HEK293 (cell line): ENCODE measurements around the gene POLR3B.

Source experiments
- CTCF ChIA-PET: fragments of 350-600 bp; formaldehyde crosslinking; extraction: SDS; loops from one replicate; lab custom pipeline; 2021; ENCODE audit warnings: antibody characterized with exemption; lab: Yijun Ruan, JAX
- POLR2A ChIA-PET: fragments of 300-600 bp; formaldehyde crosslinking; extraction: SDS; loops from one replicate; lab custom pipeline; 2020; ENCODE audit warnings: antibody characterized with exemption, inconsistent platforms; lab: Yijun Ruan, JAX
- H3K27ac ChIP-seq: fragments of 200-500 bp; sonication (Bioruptor generic); 2 replicates; pipeline ENCODE4 v1.5.1; 2014; ENCODE audit warnings: low read depth, low read length, control low read depth, inconsistent platforms; ENCODE audit errors: extremely low read depth
- H3K36me3 ChIP-seq, 2 experiments: fragments of 200-500 bp in 1 of 2; sonication (Bioruptor generic) in 1 of 2; 1 replicate in 1 of 2; 2 replicates in 1 of 2; pipeline ENCODE4 v1.5.1; 2014 to 2017; ENCODE audit warnings: inconsistent platforms in 2 of 2, low read length in 2 of 2; ENCODE audit not compliant: control insufficient read depth in 2 of 2, insufficient read depth in 1 of 2
- H3K4me1 ChIP-seq: fragments of 200-500 bp; sonication (Bioruptor generic); 2 replicates; pipeline ENCODE4 v1.5.1; 2014; ENCODE audit warnings: mild to moderate bottlenecking, low read length, inconsistent platforms; ENCODE audit not compliant: control insufficient read depth, insufficient read depth
- H3K4me3 ChIP-seq: 2 replicates; pipeline ENCODE4 v1.5.1; 2011; ENCODE audit warnings: low read depth, mild to moderate bottlenecking, control low read depth, low read length, moderate library complexity
- H3K9me3 ChIP-seq: fragments of 200-500 bp; sonication (Bioruptor generic); 2 replicates; pipeline ENCODE4 v1.5.1; 2014; ENCODE audit warnings: low read depth, low read length, inconsistent platforms; ENCODE audit not compliant: control insufficient read depth, insufficient read depth
- ATF2 ChIP-seq: fragments of 450-650 bp; formaldehyde crosslinking; IDR thresholded peaks from 2 replicates; pipeline ENCODE4 v1.5.1; 2016; ENCODE audit warnings: missing biosample characterization, missing genetic modification characterization, low read depth
- CTCF ChIP-seq: fragments of 450-650 bp; formaldehyde crosslinking; IDR thresholded peaks from 2 replicates; pipeline ENCODE4 v1.5.1; 2016; ENCODE audit warnings: missing biosample characterization, missing genetic modification characterization
- FEZF1 ChIP-seq: fragments of 450-650 bp; formaldehyde crosslinking; IDR thresholded peaks from 2 replicates; pipeline ENCODE4 v1.5.1; 2016; ENCODE audit warnings: missing biosample characterization, missing genetic modification characterization
- SCRT2 ChIP-seq: fragments of 450-650 bp; formaldehyde crosslinking; IDR thresholded peaks from 2 replicates; pipeline ENCODE4 v1.5.1; 2016; ENCODE audit warnings: missing biosample characterization, missing genetic modification characterization
- SP2 ChIP-seq: fragments of 450-650 bp; formaldehyde crosslinking; IDR thresholded peaks from 2 replicates; pipeline ENCODE4 v1.5.1; 2016; ENCODE audit warnings: missing biosample characterization, missing genetic modification characterization
- TRIM28 ChIP-seq: IDR thresholded peaks from 2 replicates; pipeline ENCODE4 v1.6.1; 2011; ENCODE audit warnings: low read length, control low read depth, borderline replicate concordance
- YY2 ChIP-seq: fragments of 450-650 bp; formaldehyde crosslinking; IDR thresholded peaks from 2 replicates; pipeline ENCODE4 v1.5.1; 2016; ENCODE audit warnings: missing biosample characterization, missing genetic modification characterization
- ZBTB10 ChIP-seq: fragments of 450-650 bp; formaldehyde crosslinking; IDR thresholded peaks from 2 replicates; pipeline ENCODE4 v1.5.1; 2016; ENCODE audit warnings: missing biosample characterization, missing genetic modification characterization
- ZNF16 ChIP-seq: fragments of 450-650 bp; formaldehyde crosslinking; IDR thresholded peaks from 2 replicates; pipeline ENCODE4 v1.5.1; 2016; ENCODE audit warnings: low read depth, missing biosample characterization, missing genetic modification characterization
- ZNF223 ChIP-seq: fragments of 450-650 bp; formaldehyde crosslinking; IDR thresholded peaks from 2 replicates; pipeline ENCODE4 v1.5.1; 2016; ENCODE audit warnings: missing biosample characterization, missing genetic modification characterization
- ZNF302 ChIP-seq: fragments of 450-650 bp; formaldehyde crosslinking; IDR thresholded peaks from 2 replicates; pipeline ENCODE4 v1.5.1; 2016; ENCODE audit warnings: missing biosample characterization, missing genetic modification characterization, low read depth
- ZNF350 ChIP-seq: fragments of 450-650 bp; formaldehyde crosslinking; IDR thresholded peaks from 2 replicates; pipeline ENCODE4 v1.5.0; 2017; ENCODE audit warnings: missing biosample characterization, mild to moderate bottlenecking, missing genetic modification characterization
- ZNF354C ChIP-seq: fragments of 450-650 bp; formaldehyde crosslinking; IDR thresholded peaks from 2 replicates; pipeline ENCODE4 v1.5.1; 2016; ENCODE audit warnings: missing biosample characterization, missing genetic modification characterization, low read depth, borderline replicate concordance
- ZNF433 ChIP-seq: fragments of 450-650 bp; formaldehyde crosslinking; IDR thresholded peaks from 2 replicates; pipeline ENCODE4 v1.5.1; 2016; ENCODE audit warnings: missing biosample characterization, missing genetic modification characterization, low read depth
- ZNF473 ChIP-seq: fragments of 450-650 bp; formaldehyde crosslinking; IDR thresholded peaks from 2 replicates; pipeline ENCODE4 v1.5.1; 2017; ENCODE audit warnings: missing biosample characterization, missing genetic modification characterization
- ZNF488 ChIP-seq: fragments of 450-650 bp; formaldehyde crosslinking; IDR thresholded peaks from 2 replicates; pipeline ENCODE4 v1.5.1; 2016; ENCODE audit warnings: missing biosample characterization, missing genetic modification characterization
- ZNF560 ChIP-seq: fragments of 450-650 bp; formaldehyde crosslinking; IDR thresholded peaks from 2 replicates; pipeline ENCODE4 v1.5.1; 2017; ENCODE audit warnings: missing biosample characterization, missing genetic modification characterization, borderline replicate concordance
- ZNF623 ChIP-seq: fragments of 450-650 bp; formaldehyde crosslinking; IDR thresholded peaks from 2 replicates; pipeline ENCODE4 v1.5.1; 2016; ENCODE audit warnings: missing biosample characterization, missing genetic modification characterization
- ZNF660 ChIP-seq: fragments of 450-650 bp; IDR thresholded peaks from 2 replicates; pipeline ENCODE4 v1.5.1; 2018; ENCODE audit warnings: missing biosample characterization, mild to moderate bottlenecking, missing genetic modification characterization
- ZNF677 ChIP-seq: fragments of 450-650 bp; IDR thresholded peaks from 2 replicates; pipeline ENCODE4 v1.5.0; 2018; ENCODE audit warnings: missing biosample characterization, mild to moderate bottlenecking, missing genetic modification characterization, moderate library complexity
- TF ChIP-seq, protein P1 (sequence below): fragments of 450-650 bp; formaldehyde crosslinking; IDR thresholded peaks from 2 replicates; pipeline ENCODE4 v1.5.1; 2016; ENCODE audit warnings: missing biosample characterization, missing genetic modification characterization
- TF ChIP-seq, protein P2 (sequence below): fragments of 450-650 bp; formaldehyde crosslinking; IDR thresholded peaks from 2 replicates; pipeline ENCODE4 v1.5.1; 2016; ENCODE audit warnings: missing biosample characterization, missing genetic modification characterization

POLR3B gene

DNA sequence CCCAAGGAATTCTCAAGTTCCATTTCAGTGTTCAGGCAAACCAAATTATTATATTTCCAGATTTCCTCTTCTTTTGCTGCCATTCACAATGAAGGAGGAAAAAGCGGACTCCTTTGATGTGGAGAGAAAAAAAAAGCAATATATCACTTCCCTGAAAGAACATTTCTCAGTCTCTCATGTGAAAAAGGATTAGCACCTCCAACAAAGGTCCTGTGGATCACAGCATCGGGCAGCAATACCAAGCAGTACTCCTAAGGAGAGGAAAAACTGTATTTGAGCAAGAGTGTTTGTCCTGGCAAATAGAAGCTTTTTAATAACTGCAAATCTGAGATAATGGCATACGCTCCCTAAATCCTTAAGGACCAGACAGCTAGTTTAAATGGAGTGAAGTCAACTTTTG, 131.3 kb downstream of the POLR3B start:
- Histone ChIP-seq H3K9me3 (no peaks in the 10 kb centered on the region), H3K4me1 (no peaks in the 10 kb centered on the region), H3K36me3 (no peaks in the 10 kb centered on the region), H3K27ac (no peak overlapping the region), H3K4me3 (no peak overlapping the region)
- TF ChIP-seq, protein P1, sequence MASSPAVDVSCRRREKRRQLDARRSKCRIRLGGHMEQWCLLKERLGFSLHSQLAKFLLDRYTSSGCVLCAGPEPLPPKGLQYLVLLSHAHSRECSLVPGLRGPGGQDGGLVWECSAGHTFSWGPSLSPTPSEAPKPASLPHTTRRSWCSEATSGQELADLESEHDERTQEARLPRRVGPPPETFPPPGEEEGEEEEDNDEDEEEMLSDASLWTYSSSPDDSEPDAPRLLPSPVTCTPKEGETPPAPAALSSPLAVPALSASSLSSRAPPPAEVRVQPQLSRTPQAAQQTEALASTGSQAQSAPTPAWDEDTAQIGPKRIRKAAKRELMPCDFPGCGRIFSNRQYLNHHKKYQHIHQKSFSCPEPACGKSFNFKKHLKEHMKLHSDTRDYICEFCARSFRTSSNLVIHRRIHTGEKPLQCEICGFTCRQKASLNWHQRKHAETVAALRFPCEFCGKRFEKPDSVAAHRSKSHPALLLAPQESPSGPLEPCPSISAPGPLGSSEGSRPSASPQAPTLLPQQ (tag by site-specific recombination): no peak
- TF ChIP-seq, protein P2, sequence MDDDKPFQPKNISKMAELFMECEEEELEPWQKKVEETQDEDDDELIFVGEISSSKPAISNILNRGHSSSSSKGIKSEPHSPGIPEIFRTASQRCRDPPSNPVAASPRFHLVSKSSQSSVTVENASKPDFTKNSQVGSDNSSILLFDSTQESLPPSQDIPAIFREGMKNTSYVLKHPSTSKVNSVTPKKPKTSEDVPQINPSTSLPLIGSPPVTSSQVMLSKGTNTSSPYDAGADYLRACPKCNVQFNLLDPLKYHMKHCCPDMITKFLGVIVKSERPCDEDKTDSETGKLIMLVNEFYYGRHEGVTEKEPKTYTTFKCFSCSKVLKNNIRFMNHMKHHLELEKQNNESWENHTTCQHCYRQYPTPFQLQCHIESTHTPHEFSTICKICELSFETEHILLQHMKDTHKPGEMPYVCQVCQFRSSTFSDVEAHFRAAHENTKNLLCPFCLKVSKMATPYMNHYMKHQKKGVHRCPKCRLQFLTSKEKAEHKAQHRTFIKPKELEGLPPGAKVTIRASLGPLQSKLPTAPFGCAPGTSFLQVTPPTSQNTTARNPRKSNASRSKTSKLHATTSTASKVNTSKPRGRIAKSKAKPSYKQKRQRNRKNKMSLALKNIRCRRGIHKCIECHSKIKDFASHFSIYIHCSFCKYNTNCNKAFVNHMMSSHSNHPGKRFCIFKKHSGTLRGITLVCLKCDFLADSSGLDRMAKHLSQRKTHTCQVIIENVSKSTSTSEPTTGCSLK: no peak
- TF ChIP-seq ZBTB10 (tag by site-specific recombination) (no peak), ZNF488 (tag by site-specific recombination) (no peak), ZNF350 (tag by site-specific recombination) (no peak), ZNF660 (tag by site-specific recombination) (no peak), ZNF623 (tag by site-specific recombination) (no peak), ZNF223 (tag by site-specific recombination) (no peak)
- POLR2A ChIA-PET: no interaction called here
- CTCF ChIA-PET: no interaction called here

GRCh38 chr12:106490264-106490663, 132.7 kb downstream of the POLR3B start:
- no peaks in the 10 kb centered on the region for H3K36me3 ChIP-seq
- no peak overlapping the region for H3K27ac ChIP-seq
- CTCF ChIA-PET: interaction anchor here (1.2 kb wide), 1 partner anchor 36 kb away, joined by 3 read pairs; no protein-coding TSS in a partner anchor
- H3K4me3 ChIP-seq: no peak overlapping the region
- H3K9me3 ChIP-seq: no peaks in the 10 kb centered on the region
- TF ChIP-seq ZNF560 (tag by site-specific recombination) (no peak), ZNF354C (tag by site-specific recombination) (no peak), CTCF (no peak), SCRT2 (tag by site-specific recombination) (no peak), ZNF302 (tag by site-specific recombination) (no peak), ZNF677 (tag by site-specific recombination) (no peak), ZNF473 (tag by site-specific recombination) (no peak), ATF2 (no peak), ZNF16 (no peak), YY2 (no peak), SP2 (no peak), FEZF1 (tag by site-specific recombination) (no peak), TRIM28 (no peak), ZNF433 (tag by site-specific recombination) (no peak)
- H3K4me1 ChIP-seq: no peaks in the 10 kb centered on the region
- POLR2A ChIA-PET: no interaction called here
